Activated CD8-positive, alpha-beta memory T cell treated with anti-CD3 and anti-CD28 coated beads for 4 hours (primary cell): ENCODE data around the gene BCL11B.

Experiments
- DNase-seq, 2 donors: peaks; one replicate each; pipeline ENCODE4 v3.0.0-alpha.2; 2020; ENCODE audit warnings: low read depth in 2 of 2

BCL11B gene

GRCh38 chr14:99119554-99120525 is 152.2 kb downstream of the BCL11B start:
- no peak for DNase-seq
